Erythroblast (primary cell): ENCODE data around the gene CHTF8.

Experiments used
- GATA1 ChIP-seq: IDR thresholded peaks from 2 replicates; pipeline ENCODE4 v1.6.1; 2011; ENCODE audit warnings: low read depth, mild to moderate bottlenecking, control low read depth, low read length, moderate library complexity
- POLR2A ChIP-seq: IDR thresholded peaks from 2 replicates; pipeline ENCODE4 v1.6.1; 2011; ENCODE audit warnings: mild to moderate bottlenecking, low read length

GRCh38 chr16:69133373-69133954 lies 1.1 kb upstream of the CHTF8 start:
- TF ChIP-seq POLR2A = no peak
- no peak for TF ChIP-seq GATA1
